Fibroblast of gingiva (primary cell): Measurements from ENCODE around the gene FAAH.

Experiments
- DNase-seq: peaks from one replicate; pipeline ENCODE4 v3.0.0-alpha.2; 2011; ENCODE audit warnings: low read depth

The FAAH gene

GRCh38 chr1:46423574-46424240 lies 29.6 kb downstream of the FAAH start:
- DNase-seq = no peak

GRCh38 chr1:46424730-46425129 lies 30.6 kb downstream of the FAAH start:
- no peak for DNase-seq

- DNase-seq = no peak
These were observed 31.6 kb downstream of the FAAH start for GRCh38 chr1:46425726-46426125.

- DNase-seq = no peak
These were observed 33.4 kb downstream of the FAAH start for GRCh38 chr1:46427541-46427940.

GRCh38 chr1:46429436-46429835 lies 35.3 kb downstream of the FAAH start:
- DNase-seq = no peak

- no peak for DNase-seq
These were observed 37.6 kb downstream of the FAAH start for GRCh38 chr1:46431695-46432094.

GRCh38 chr1:46432781-46433327 lies 38.7 kb downstream of the FAAH start:
- no peak for DNase-seq

- no peak for DNase-seq
These were observed 40.2 kb downstream of the FAAH start for GRCh38 chr1:46434358-46434757.

- DNase-seq = no peak
These were observed 42.7 kb downstream of the FAAH start for GRCh38 chr1:46436844-46437243.

GRCh38 chr1:46437723-46438122 lies 43.6 kb downstream of the FAAH start:
- DNase-seq = no peak

GRCh38 chr1:46438346-46438745 lies 44.2 kb downstream of the FAAH start:
- DNase-seq = no peak

- DNase-seq = no peak
These were observed 46.4 kb downstream of the FAAH start for GRCh38 chr1:46440478-46440877.

GRCh38 chr1:46442317-46443161 lies 48.4 kb downstream of the FAAH start:
- DNase-seq = peak; percentile 71

- no peak for DNase-seq
These were observed 50.3 kb downstream of the FAAH start for GRCh38 chr1:46444466-46444865.

- no peak for DNase-seq
These were observed 51.7 kb downstream of the FAAH start for GRCh38 chr1:46445773-46446256.

GRCh38 chr1:46446646-46447498 lies 52.8 kb downstream of the FAAH start:
- DNase-seq = peak; percentile 53

GRCh38 chr1:46447499-46448108 lies 53.5 kb downstream of the FAAH start:
- no peak for DNase-seq

- no peak for DNase-seq
These were observed 54.2 kb downstream of the FAAH start for GRCh38 chr1:46448109-46448911.

- no peak for DNase-seq
These were observed 55.4 kb downstream of the FAAH start for GRCh38 chr1:46449223-46450159.

- no peak for DNase-seq
These were observed 56.0 kb downstream of the FAAH start for GRCh38 chr1:46450160-46450517.
